WTC11 (cell line): ENCODE measurements around the gene NEURL4.

Experiments
- FOXJ3 ChIP-seq: sonication (generic); formaldehyde crosslinking; IDR thresholded peaks from 2 replicates; pipeline ENCODE4 v1.9.0; 2021; ENCODE audit warnings: missing genetic modification reagents, mild to moderate bottlenecking, borderline replicate concordance
- FOXP1 ChIP-seq: sonication (generic); formaldehyde crosslinking; IDR thresholded peaks from 2 replicates; pipeline ENCODE4 v1.8.0; 2022; ENCODE audit warnings: missing genetic modification reagents, mild to moderate bottlenecking, moderate library complexity, borderline replicate concordance
- JUN ChIP-seq: sonication (generic); formaldehyde crosslinking; IDR thresholded peaks from 2 replicates; pipeline ENCODE4 v1.8.0; 2023; ENCODE audit warnings: mild to moderate bottlenecking, missing genetic modification reagents
- TCF7 ChIP-seq: sonication (generic); formaldehyde crosslinking; IDR thresholded peaks from 2 replicates; pipeline ENCODE4 v1.8.0; 2022; ENCODE audit warnings: mild to moderate bottlenecking, low read depth, missing genetic modification reagents, moderate library complexity
- ZNF121 ChIP-seq: sonication (generic); formaldehyde crosslinking; IDR thresholded peaks from 2 replicates; pipeline ENCODE4 v1.8.0; 2023; ENCODE audit warnings: missing genetic modification reagents
- TF ChIP-seq, protein P1 (sequence below): fragments of 200-600 bp; IDR thresholded peaks from 2 replicates; pipeline ENCODE4 v1.8.0; 2022; ENCODE audit warnings: antibody characterized with exemption
- TF ChIP-seq, protein P2 (sequence below): fragments of 250-450 bp; sonication (Bioruptor Pico); IDR thresholded peaks from 2 replicates; pipeline ENCODE4 v1.9.0; 2021; ENCODE audit warnings: mild to moderate bottlenecking, borderline replicate concordance
- TF ChIP-seq, protein P3 (sequence below): sonication (generic); formaldehyde crosslinking; IDR thresholded peaks from 2 replicates; pipeline ENCODE4 v1.8.0; 2022; ENCODE audit warnings: mild to moderate bottlenecking, missing genetic modification reagents
- TF ChIP-seq, protein P4 (sequence below): sonication (generic); formaldehyde crosslinking; IDR thresholded peaks from 2 replicates; pipeline ENCODE4 v1.8.0; 2022; ENCODE audit warnings: mild to moderate bottlenecking, missing genetic modification reagents
- TF ChIP-seq, protein P5 (sequence below): sonication (generic); formaldehyde crosslinking; IDR thresholded peaks from 2 replicates; pipeline ENCODE4 v1.8.0; 2023; ENCODE audit warnings: mild to moderate bottlenecking, missing genetic modification reagents
- TF ChIP-seq, protein P6 (sequence below): sonication (generic); formaldehyde crosslinking; IDR thresholded peaks from 2 replicates; pipeline ENCODE4 v1.8.1; 2022; ENCODE audit warnings: mild to moderate bottlenecking, missing genetic modification reagents, moderate library complexity, borderline replicate concordance
- TF ChIP-seq, protein P7 (sequence below): sonication (generic); formaldehyde crosslinking; IDR thresholded peaks from 2 replicates; pipeline ENCODE4 v1.8.1; 2023; ENCODE audit warnings: mild to moderate bottlenecking, missing genetic modification reagents, moderate library complexity

DNA sequence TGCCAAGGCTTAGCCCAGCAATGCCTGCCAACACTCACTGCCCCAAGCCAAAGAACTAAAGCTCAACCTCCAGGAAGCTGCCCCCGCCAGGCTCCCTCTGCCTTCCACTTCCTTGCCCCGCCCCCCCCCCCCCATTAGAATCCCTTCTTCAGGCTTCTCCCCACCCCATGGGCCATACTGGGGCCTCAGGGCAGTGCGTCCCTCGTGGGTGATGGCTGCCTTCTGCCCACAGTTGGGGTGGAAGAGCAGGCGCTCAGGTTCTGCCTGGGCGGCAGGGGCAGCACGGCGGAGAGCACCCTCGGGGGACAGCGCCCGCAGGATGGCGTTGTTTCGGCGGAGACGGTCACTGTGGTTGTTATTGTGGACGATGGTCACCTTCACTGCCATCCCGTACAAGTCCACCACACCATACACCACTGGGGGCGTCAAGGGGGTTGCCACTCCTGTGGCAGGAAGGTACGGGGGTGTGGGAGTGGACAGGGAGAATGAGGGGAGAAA is 4.1 kb downstream of the NEURL4 start:
- TF ChIP-seq, protein P1, sequence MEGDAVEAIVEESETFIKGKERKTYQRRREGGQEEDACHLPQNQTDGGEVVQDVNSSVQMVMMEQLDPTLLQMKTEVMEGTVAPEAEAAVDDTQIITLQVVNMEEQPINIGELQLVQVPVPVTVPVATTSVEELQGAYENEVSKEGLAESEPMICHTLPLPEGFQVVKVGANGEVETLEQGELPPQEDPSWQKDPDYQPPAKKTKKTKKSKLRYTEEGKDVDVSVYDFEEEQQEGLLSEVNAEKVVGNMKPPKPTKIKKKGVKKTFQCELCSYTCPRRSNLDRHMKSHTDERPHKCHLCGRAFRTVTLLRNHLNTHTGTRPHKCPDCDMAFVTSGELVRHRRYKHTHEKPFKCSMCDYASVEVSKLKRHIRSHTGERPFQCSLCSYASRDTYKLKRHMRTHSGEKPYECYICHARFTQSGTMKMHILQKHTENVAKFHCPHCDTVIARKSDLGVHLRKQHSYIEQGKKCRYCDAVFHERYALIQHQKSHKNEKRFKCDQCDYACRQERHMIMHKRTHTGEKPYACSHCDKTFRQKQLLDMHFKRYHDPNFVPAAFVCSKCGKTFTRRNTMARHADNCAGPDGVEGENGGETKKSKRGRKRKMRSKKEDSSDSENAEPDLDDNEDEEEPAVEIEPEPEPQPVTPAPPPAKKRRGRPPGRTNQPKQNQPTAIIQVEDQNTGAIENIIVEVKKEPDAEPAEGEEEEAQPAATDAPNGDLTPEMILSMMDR: no peak
- TF ChIP-seq, protein P2, sequence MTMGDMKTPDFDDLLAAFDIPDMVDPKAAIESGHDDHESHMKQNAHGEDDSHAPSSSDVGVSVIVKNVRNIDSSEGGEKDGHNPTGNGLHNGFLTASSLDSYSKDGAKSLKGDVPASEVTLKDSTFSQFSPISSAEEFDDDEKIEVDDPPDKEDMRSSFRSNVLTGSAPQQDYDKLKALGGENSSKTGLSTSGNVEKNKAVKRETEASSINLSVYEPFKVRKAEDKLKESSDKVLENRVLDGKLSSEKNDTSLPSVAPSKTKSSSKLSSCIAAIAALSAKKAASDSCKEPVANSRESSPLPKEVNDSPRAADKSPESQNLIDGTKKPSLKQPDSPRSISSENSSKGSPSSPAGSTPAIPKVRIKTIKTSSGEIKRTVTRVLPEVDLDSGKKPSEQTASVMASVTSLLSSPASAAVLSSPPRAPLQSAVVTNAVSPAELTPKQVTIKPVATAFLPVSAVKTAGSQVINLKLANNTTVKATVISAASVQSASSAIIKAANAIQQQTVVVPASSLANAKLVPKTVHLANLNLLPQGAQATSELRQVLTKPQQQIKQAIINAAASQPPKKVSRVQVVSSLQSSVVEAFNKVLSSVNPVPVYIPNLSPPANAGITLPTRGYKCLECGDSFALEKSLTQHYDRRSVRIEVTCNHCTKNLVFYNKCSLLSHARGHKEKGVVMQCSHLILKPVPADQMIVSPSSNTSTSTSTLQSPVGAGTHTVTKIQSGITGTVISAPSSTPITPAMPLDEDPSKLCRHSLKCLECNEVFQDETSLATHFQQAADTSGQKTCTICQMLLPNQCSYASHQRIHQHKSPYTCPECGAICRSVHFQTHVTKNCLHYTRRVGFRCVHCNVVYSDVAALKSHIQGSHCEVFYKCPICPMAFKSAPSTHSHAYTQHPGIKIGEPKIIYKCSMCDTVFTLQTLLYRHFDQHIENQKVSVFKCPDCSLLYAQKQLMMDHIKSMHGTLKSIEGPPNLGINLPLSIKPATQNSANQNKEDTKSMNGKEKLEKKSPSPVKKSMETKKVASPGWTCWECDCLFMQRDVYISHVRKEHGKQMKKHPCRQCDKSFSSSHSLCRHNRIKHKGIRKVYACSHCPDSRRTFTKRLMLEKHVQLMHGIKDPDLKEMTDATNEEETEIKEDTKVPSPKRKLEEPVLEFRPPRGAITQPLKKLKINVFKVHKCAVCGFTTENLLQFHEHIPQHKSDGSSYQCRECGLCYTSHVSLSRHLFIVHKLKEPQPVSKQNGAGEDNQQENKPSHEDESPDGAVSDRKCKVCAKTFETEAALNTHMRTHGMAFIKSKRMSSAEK (CRISPR knock-in tag): no peak
- TF ChIP-seq JUN (no peak), ZNF121 (CRISPR knock-in tag) (no peak), FOXJ3 (CRISPR knock-in tag) (no peak), FOXP1 (CRISPR knock-in tag) (no peak), TCF7 (CRISPR knock-in tag) (no peak)
- TF ChIP-seq, protein P3, sequence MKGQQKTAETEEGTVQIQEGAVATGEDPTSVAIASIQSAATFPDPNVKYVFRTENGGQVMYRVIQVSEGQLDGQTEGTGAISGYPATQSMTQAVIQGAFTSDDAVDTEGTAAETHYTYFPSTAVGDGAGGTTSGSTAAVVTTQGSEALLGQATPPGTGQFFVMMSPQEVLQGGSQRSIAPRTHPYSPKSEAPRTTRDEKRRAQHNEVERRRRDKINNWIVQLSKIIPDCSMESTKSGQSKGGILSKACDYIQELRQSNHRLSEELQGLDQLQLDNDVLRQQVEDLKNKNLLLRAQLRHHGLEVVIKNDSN: no peak
- TF ChIP-seq, protein P4, sequence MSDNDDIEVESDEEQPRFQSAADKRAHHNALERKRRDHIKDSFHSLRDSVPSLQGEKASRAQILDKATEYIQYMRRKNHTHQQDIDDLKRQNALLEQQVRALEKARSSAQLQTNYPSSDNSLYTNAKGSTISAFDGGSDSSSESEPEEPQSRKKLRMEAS: no peak
- TF ChIP-seq, protein P5, sequence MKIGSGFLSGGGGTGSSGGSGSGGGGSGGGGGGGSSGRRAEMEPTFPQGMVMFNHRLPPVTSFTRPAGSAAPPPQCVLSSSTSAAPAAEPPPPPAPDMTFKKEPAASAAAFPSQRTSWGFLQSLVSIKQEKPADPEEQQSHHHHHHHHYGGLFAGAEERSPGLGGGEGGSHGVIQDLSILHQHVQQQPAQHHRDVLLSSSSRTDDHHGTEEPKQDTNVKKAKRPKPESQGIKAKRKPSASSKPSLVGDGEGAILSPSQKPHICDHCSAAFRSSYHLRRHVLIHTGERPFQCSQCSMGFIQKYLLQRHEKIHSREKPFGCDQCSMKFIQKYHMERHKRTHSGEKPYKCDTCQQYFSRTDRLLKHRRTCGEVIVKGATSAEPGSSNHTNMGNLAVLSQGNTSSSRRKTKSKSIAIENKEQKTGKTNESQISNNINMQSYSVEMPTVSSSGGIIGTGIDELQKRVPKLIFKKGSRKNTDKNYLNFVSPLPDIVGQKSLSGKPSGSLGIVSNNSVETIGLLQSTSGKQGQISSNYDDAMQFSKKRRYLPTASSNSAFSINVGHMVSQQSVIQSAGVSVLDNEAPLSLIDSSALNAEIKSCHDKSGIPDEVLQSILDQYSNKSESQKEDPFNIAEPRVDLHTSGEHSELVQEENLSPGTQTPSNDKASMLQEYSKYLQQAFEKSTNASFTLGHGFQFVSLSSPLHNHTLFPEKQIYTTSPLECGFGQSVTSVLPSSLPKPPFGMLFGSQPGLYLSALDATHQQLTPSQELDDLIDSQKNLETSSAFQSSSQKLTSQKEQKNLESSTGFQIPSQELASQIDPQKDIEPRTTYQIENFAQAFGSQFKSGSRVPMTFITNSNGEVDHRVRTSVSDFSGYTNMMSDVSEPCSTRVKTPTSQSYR (CRISPR knock-in tag): no peak
- TF ChIP-seq, protein P6, sequence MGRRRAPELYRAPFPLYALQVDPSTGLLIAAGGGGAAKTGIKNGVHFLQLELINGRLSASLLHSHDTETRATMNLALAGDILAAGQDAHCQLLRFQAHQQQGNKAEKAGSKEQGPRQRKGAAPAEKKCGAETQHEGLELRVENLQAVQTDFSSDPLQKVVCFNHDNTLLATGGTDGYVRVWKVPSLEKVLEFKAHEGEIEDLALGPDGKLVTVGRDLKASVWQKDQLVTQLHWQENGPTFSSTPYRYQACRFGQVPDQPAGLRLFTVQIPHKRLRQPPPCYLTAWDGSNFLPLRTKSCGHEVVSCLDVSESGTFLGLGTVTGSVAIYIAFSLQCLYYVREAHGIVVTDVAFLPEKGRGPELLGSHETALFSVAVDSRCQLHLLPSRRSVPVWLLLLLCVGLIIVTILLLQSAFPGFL: no peak
- TF ChIP-seq, protein P7, sequence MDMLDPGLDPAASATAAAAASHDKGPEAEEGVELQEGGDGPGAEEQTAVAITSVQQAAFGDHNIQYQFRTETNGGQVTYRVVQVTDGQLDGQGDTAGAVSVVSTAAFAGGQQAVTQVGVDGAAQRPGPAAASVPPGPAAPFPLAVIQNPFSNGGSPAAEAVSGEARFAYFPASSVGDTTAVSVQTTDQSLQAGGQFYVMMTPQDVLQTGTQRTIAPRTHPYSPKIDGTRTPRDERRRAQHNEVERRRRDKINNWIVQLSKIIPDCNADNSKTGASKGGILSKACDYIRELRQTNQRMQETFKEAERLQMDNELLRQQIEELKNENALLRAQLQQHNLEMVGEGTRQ (CRISPR knock-in tag): no peak
